Activated CD8-positive, alpha-beta T cell treated with anti-CD3 and anti-CD28 coated beads for 36 hours (primary cell): ENCODE measurements around the gene INPP4B. TPM values are rescaled to one million over a fixed set of nuclear protein-coding genes. Genes with fewer than 3 reads are reported as not detected.

Experiments
- ATAC-seq: fragments of 200-7000 bp; cut with Tn5 transposase; one replicate; pipeline ENCODE4 v1.10.0; 2021; ENCODE audit warnings: mild to moderate bottlenecking, moderate library complexity
- CTCF ChIA-PET: fragments of 350-600 bp; sonication (Branson Sonifier 250); formaldehyde crosslinking; loops from one replicate; lab custom pipeline; 2021; ENCODE audit warnings: antibody characterized with exemption; lab: Charles Lee
- POLR2A ChIA-PET: fragments of 350-600 bp; sonication (Branson Sonifier 250); formaldehyde crosslinking; loops from one replicate; lab custom pipeline; 2021; ENCODE audit warnings: antibody characterized with exemption; lab: Charles Lee
- DNase-seq: peaks from one replicate; pipeline ENCODE4 v3.0.0-alpha.2; 2020
- H3K27ac Mint-ChIP-seq: one replicate; pipeline ENCODE4 v1.8.0; 2021; ENCODE audit warnings: mild to moderate bottlenecking, mixed read lengths
- H3K27me3 Mint-ChIP-seq: one replicate; pipeline ENCODE4 v1.8.0; 2021; ENCODE audit warnings: mixed read lengths
- H3K36me3 Mint-ChIP-seq: one replicate; pipeline ENCODE4 v1.8.0; 2021; ENCODE audit warnings: low read depth, mixed read lengths
- H3K4me1 Mint-ChIP-seq: one replicate; pipeline ENCODE4 v1.8.0; 2021; ENCODE audit warnings: low read depth, mixed read lengths
- H3K4me3 Mint-ChIP-seq: one replicate; pipeline ENCODE4 v1.8.0; 2021; ENCODE audit warnings: mild to moderate bottlenecking, moderate library complexity, mixed read lengths
- H3K9me3 Mint-ChIP-seq: one replicate; pipeline ENCODE4 v1.8.0; 2021; ENCODE audit warnings: mixed read lengths
- CTCF ChIP-seq: fragments of 200-600 bp; IDR thresholded peaks from one replicate; pipeline ENCODE4 v1.8.0; 2022; ENCODE audit warnings: antibody characterized with exemption, mild to moderate bottlenecking
- intact Hi-C: fragments of 100-400 bp; cut with micrococcal nuclease; formaldehyde crosslinking; loops from one replicate; pipeline ENCODE4 v1.10.0; 2022
- total RNA-seq, 2 experiments: library from RNA; stranded (reverse); gene quantifications; one replicate each; pipeline ENCODE4 v1.2.3, GENCODE V29; 2021

Gene INPP4B
- total RNA-seq, 2 experiments from 2014 or later, result 46.1 to 46.9 TPM

GRCh38 chr4:142354794-142355420 is 491.2 kb downstream of the INPP4B start:
- CTCF ChIA-PET, result interaction anchor here (0.9 to 6.3 kb wide), 23 partner anchors 11 to 388 kb away, joined by 3 to 60 read pairs (median 4); no protein-coding TSS in a partner anchor
- Mint-ChIP-seq H3K4me1 (peaks cover 93% of the 10 kb centered on the region), H3K9me3 (peaks cover 4% of the 10 kb centered on the region), H3K27ac (peak overlapping the region; percentile 84), H3K27me3 (no peaks in the 10 kb centered on the region), H3K4me3 (peak overlapping the region; percentile 14), H3K36me3 (peaks cover 22% of the 10 kb centered on the region)
- intact Hi-C loops, result loop anchor here (5.0 to 10.0 kb wide), 3 partner anchors 52 to 490 kb away; partner anchors contain the start of gene INPP4B
- no peak for TF ChIP-seq CTCF
- POLR2A ChIA-PET, result interaction anchor here (0.6 to 2.6 kb wide), 7 partner anchors 12 to 82 kb away, joined by 3 to 9 read pairs (median 3); no protein-coding TSS in a partner anchor
- peak; percentile 28 for DNase-seq
- ATAC-seq, result peak; percentile 76

- DNase-seq (no peak), ATAC-seq (no peak)
- no peak for TF ChIP-seq CTCF
- no peaks in the 10 kb centered on the region for H3K27me3 Mint-ChIP-seq
- intact Hi-C loops, result loop anchor here (10.0 kb wide), 2 partner anchors 361 to 491 kb away; partner anchors contain the start of gene INPP4B
- CTCF ChIA-PET, result interaction anchor here (0.9 to 6.3 kb wide), 25 partner anchors 10 to 389 kb away, joined by 3 to 60 read pairs (median 5); no protein-coding TSS in a partner anchor
- H3K4me3 Mint-ChIP-seq, result no peak overlapping the region
- H3K9me3 Mint-ChIP-seq, result peaks cover 4% of the 10 kb centered on the region
- POLR2A ChIA-PET, result interaction anchor here (0.5 to 1.8 kb wide), 4 partner anchors 12 to 63 kb away, joined by 3 to 6 read pairs (median 4); no protein-coding TSS in a partner anchor
- H3K4me1 Mint-ChIP-seq, result peaks cover 94% of the 10 kb centered on the region
- H3K36me3 Mint-ChIP-seq, result peaks cover 26% of the 10 kb centered on the region
- H3K27ac Mint-ChIP-seq, result peak overlapping the region; percentile 84
Observed at GRCh38 chr4:142354041-142354440, 492.1 kb downstream of the INPP4B start.

GRCh38 chr4:142353149-142353738 is 492.9 kb downstream of the INPP4B start:
- CTCF ChIA-PET, result interaction anchor here (0.7 to 6.3 kb wide), 33 partner anchors 9 to 491 kb away, joined by 3 to 60 read pairs (median 5); no protein-coding TSS in a partner anchor
- Mint-ChIP-seq H3K4me3 (no peak overlapping the region), H3K9me3 (no peaks in the 10 kb centered on the region), H3K36me3 (peaks cover 27% of the 10 kb centered on the region), H3K27me3 (no peaks in the 10 kb centered on the region), H3K4me1 (peaks cover 94% of the 10 kb centered on the region), H3K27ac (peak overlapping the region; percentile 84)
- intact Hi-C loops, result loop anchor here (10.0 kb wide), 2 partner anchors 362 to 492 kb away; partner anchors contain the start of gene INPP4B
- POLR2A ChIA-PET, result interaction anchor here (1.0 to 2.5 kb wide), 2 partner anchors 46 to 52 kb away, joined by 4 to 9 read pairs; no protein-coding TSS in a partner anchor
- DNase-seq (no peak), ATAC-seq (peak; percentile 34)
- TF ChIP-seq CTCF, result peak; percentile 96

GRCh38 chr4:142352712-142353111 is 493.4 kb downstream of the INPP4B start:
- TF ChIP-seq CTCF, result no peak
- no peak for ATAC-seq
- ChIA-PET CTCF (interaction anchor here (0.7 to 6.3 kb wide), 28 partner anchors 9 to 492 kb away, joined by 3 to 60 read pairs (median 4); no protein-coding TSS in a partner anchor), POLR2A (interaction anchor here (1.5 to 2.5 kb wide), 2 partner anchors 29 to 53 kb away, joined by 4 to 9 read pairs; no protein-coding TSS in a partner anchor)
- Mint-ChIP-seq H3K36me3 (peaks cover 27% of the 10 kb centered on the region), H3K9me3 (no peaks in the 10 kb centered on the region), H3K27me3 (no peaks in the 10 kb centered on the region), H3K27ac (peak overlapping the region; percentile 70), H3K4me1 (peaks cover 97% of the 10 kb centered on the region), H3K4me3 (no peak overlapping the region)
- intact Hi-C loops, result loop anchor here (10.0 kb wide), 2 partner anchors 362 to 492 kb away; partner anchors contain the start of gene INPP4B
- DNase-seq, result no peak
